ENCODE measurements around the gene EID2. TPM values are rescaled to one million over a fixed set of nuclear protein-coding genes. Genes with fewer than 3 reads are reported as not detected.

EID2 gene
- total RNA-seq, 1 experiment from 2014 or later, result 8.5 TPM

- BruUV-seq (replicated peaks), result no TSS peak
- intact Hi-C loops (cut with micrococcal nuclease), result no loop called here
Observed at GRCh38 chr19:39518458-39518857, 21.5 kb downstream of the EID2 start.

GRCh38 chr19:39517432-39517831 is 22.5 kb downstream of the EID2 start:
- BruUV-seq (replicated peaks), result no TSS peak
- DNase-seq (ENCODE audit: unreplicated experiment), result no peak
- Mint-ChIP-seq H3K4me1 (ENCODE audit: insufficient read depth, unreplicated experiment) (peaks cover 8% of the 10 kb centered on the region), H3K9me3 (ENCODE audit: unreplicated experiment) (no peaks in the 10 kb centered on the region), H3K36me3 (ENCODE audit: insufficient read depth, unreplicated experiment) (no peaks in the 10 kb centered on the region), H3K27me3 (ENCODE audit: insufficient read depth, unreplicated experiment) (peaks cover 44% of the 10 kb centered on the region), H3K4me3 (ENCODE audit: unreplicated experiment) (no peak overlapping the region), H3K27ac (ENCODE audit: low read depth, unreplicated experiment) (no peak overlapping the region)
- intact Hi-C loops (cut with micrococcal nuclease), result no loop called here
- POLR2A ChIA-PET, result interaction anchor here (0.8 kb wide), 1 partner anchor 662 kb away, joined by 3 read pairs; no protein-coding TSS in a partner anchor
- CTCF ChIA-PET, result interaction anchor here (0.5 to 1.6 kb wide), 2 partner anchors 16 to 1939 kb away, joined by 3 to 7 read pairs; partner anchors contain the start of gene EID2B
- no peak for TF ChIP-seq CTCF (IDR thresholded peaks at IDR 0.05; ENCODE audit: unreplicated experiment)

More at GRCh38 chr19:39518458-39518857, 21.5 kb downstream of the EID2 start:
- ChIA-PET POLR2A (interaction anchor here (0.9 kb wide), 1 partner anchor 38 kb away, joined by 3 read pairs; the partner anchor contains the start of gene TIMM50), CTCF (interaction anchor here (0.5 to 1.6 kb wide), 3 partner anchors 15 to 22 kb away, joined by 3 to 7 read pairs (median 4); partner anchors contain the start of gene EID2B)
- H3K27ac Mint-ChIP-seq (ENCODE audit: low read depth, unreplicated experiment), result no peak overlapping the region
- no peaks in the 10 kb centered on the region for H3K9me3 Mint-ChIP-seq (ENCODE audit: unreplicated experiment)
- H3K4me1 Mint-ChIP-seq (ENCODE audit: insufficient read depth, unreplicated experiment), result peaks cover 8% of the 10 kb centered on the region
- TF ChIP-seq CTCF (IDR thresholded peaks at IDR 0.05; ENCODE audit: unreplicated experiment), result no peak
- H3K36me3 Mint-ChIP-seq (ENCODE audit: insufficient read depth, unreplicated experiment), result no peaks in the 10 kb centered on the region
- no peak overlapping the region for H3K4me3 Mint-ChIP-seq (ENCODE audit: unreplicated experiment)
- DNase-seq (ENCODE audit: unreplicated experiment), result no peak
- H3K27me3 Mint-ChIP-seq (ENCODE audit: insufficient read depth, unreplicated experiment), result peaks cover 44% of the 10 kb centered on the region

GRCh38 chr19:39516270-39516669 is 23.7 kb downstream of the EID2 start:
- CTCF ChIA-PET, result no interaction called here
- H3K9me3 Mint-ChIP-seq (ENCODE audit: unreplicated experiment), result no peaks in the 10 kb centered on the region
- no TSS peak for BruUV-seq (replicated peaks)
- no peak for TF ChIP-seq CTCF (IDR thresholded peaks at IDR 0.05; ENCODE audit: unreplicated experiment)
- POLR2A ChIA-PET, result interaction anchor here (0.7 kb wide), 1 partner anchor 24 kb away, joined by 3 read pairs; the partner anchor contains the start of gene EID2
- peaks cover 8% of the 10 kb centered on the region for H3K4me1 Mint-ChIP-seq (ENCODE audit: insufficient read depth, unreplicated experiment)
- H3K27me3 Mint-ChIP-seq (ENCODE audit: insufficient read depth, unreplicated experiment), result peaks cover 44% of the 10 kb centered on the region
- peak overlapping the region; percentile 1 for H3K4me3 Mint-ChIP-seq (ENCODE audit: unreplicated experiment)
- no peak overlapping the region for H3K27ac Mint-ChIP-seq (ENCODE audit: low read depth, unreplicated experiment)
- no peaks in the 10 kb centered on the region for H3K36me3 Mint-ChIP-seq (ENCODE audit: insufficient read depth, unreplicated experiment)
- no peak for DNase-seq (ENCODE audit: unreplicated experiment)
- intact Hi-C loops (cut with micrococcal nuclease), result no loop called here

- intact Hi-C loops (cut with micrococcal nuclease), result no loop called here
- peaks cover 44% of the 10 kb centered on the region for H3K27me3 Mint-ChIP-seq (ENCODE audit: insufficient read depth, unreplicated experiment)
- DNase-seq (ENCODE audit: unreplicated experiment), result no peak
- BruUV-seq (replicated peaks), result no TSS peak
- no peak for TF ChIP-seq CTCF (IDR thresholded peaks at IDR 0.05; ENCODE audit: unreplicated experiment)
- no peaks in the 10 kb centered on the region for H3K9me3 Mint-ChIP-seq (ENCODE audit: unreplicated experiment)
- no peak overlapping the region for H3K27ac Mint-ChIP-seq (ENCODE audit: low read depth, unreplicated experiment)
- H3K4me3 Mint-ChIP-seq (ENCODE audit: unreplicated experiment), result peak overlapping the region; percentile 1
- H3K36me3 Mint-ChIP-seq (ENCODE audit: insufficient read depth, unreplicated experiment), result no peaks in the 10 kb centered on the region
- H3K4me1 Mint-ChIP-seq (ENCODE audit: insufficient read depth, unreplicated experiment), result peaks cover 8% of the 10 kb centered on the region
- POLR2A ChIA-PET, result interaction anchor here (0.7 kb wide), 1 partner anchor 25 kb away, joined by 3 read pairs; the partner anchor contains the start of gene EID2
- CTCF ChIA-PET, result interaction anchor here (0.5 kb wide), 1 partner anchor 626 kb away, joined by 3 read pairs; no protein-coding TSS in a partner anchor
Observed at GRCh38 chr19:39515551-39516191, 24.3 kb downstream of the EID2 start.

Data from MCF 10A (cell line).